Right lobe of liver (tissue), 4 donors: ENCODE data around the gene SH2B2.

Experiments used
- POLR2A ChIP-seq: fragments of 450-650 bp; IDR thresholded peaks from one replicate; pipeline ENCODE4 v1.6.1; 2017; ENCODE audit warnings: antibody characterized with exemption, mild to moderate bottlenecking
- TF ChIP-seq, protein P1 (sequence below), 4 donors: fragments of 200-600 bp in 3 of 4; fragments of 450-650 bp in 1 of 4; IDR thresholded peaks; one replicate each; pipeline versions ENCODE4 v1.5.1 to v1.8.0; 2016 to 2022; ENCODE audit warnings: antibody characterized with exemption in 4 of 4, mild to moderate bottlenecking in 2 of 4
- donor health status: DM: no; HTN: no; CAD: no.
- donor health status: DM: no; HTN: no; CAD: no.
- donor health status: DM: no; HTN: yes; CAD: no.

DNA sequence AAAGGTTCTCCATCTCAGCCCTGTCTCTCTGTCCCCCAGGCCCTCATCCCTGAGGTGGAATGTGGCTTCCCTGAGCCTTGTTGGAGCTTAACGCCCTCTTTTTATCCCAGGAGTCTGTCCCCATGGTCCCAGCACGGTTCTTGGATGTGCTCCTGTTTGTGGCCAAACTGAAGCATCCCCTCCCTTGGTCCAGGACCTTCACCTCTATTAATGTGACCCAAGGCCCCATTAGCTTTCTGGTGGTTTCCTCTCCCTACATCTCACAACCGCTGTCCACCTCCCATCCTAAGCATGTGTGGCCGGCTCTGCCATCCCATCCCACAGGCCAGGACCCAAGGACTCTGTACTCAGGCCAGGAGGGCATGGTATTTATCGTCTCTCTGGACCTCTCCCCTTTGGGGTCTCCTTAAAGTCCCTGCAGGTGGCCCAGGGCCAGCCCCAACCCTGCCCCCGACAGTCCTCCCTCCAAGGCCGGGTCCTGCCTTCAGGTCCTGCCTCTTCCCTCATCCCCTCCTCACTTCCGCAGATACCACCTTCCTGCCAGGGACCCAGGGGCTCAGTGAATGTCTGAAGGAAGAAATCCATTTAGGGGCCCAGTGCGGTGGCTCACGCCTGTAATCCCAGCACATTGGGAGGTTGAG, 15.4 kb upstream of the SH2B2 start:
- TF ChIP-seq, protein P1, sequence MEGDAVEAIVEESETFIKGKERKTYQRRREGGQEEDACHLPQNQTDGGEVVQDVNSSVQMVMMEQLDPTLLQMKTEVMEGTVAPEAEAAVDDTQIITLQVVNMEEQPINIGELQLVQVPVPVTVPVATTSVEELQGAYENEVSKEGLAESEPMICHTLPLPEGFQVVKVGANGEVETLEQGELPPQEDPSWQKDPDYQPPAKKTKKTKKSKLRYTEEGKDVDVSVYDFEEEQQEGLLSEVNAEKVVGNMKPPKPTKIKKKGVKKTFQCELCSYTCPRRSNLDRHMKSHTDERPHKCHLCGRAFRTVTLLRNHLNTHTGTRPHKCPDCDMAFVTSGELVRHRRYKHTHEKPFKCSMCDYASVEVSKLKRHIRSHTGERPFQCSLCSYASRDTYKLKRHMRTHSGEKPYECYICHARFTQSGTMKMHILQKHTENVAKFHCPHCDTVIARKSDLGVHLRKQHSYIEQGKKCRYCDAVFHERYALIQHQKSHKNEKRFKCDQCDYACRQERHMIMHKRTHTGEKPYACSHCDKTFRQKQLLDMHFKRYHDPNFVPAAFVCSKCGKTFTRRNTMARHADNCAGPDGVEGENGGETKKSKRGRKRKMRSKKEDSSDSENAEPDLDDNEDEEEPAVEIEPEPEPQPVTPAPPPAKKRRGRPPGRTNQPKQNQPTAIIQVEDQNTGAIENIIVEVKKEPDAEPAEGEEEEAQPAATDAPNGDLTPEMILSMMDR (IDR thresholded peaks at IDR 0.05) = no peak
- TF ChIP-seq POLR2A = no peak
